H1 (cell line): ENCODE data around the gene NXNL2. TPM values are rescaled to one million over a fixed set of nuclear protein-coding genes. Genes with fewer than 3 reads are reported as not detected.

Experiments used
- CTCF ChIA-PET: fragments of 300-600 bp; sonication (Branson Sonifier 250); formaldehyde crosslinking; loops from one replicate; lab custom pipeline; 2021; ENCODE audit not compliant: partially characterized antibody; lab: Charles Lee
- POLR2A ChIA-PET: fragments of 300-600 bp; sonication (Branson Sonifier 250); formaldehyde crosslinking; loops from one replicate; lab custom pipeline; 2021; ENCODE audit warnings: inconsistent platforms; ENCODE audit not compliant: partially characterized antibody; lab: Charles Lee
- DNase-seq, 2 experiments: peaks; one replicate each; pipeline versions ENCODE4 v3.0.0 to v3.0.0-alpha.2; 2010 to 2022; ENCODE audit warnings: low spot score in 2 of 2, low read depth in 1 of 2, mixed read lengths in 1 of 2
- FAIRE-seq: peaks from 2 replicates; lab custom pipeline; 2011; peaks lifted over from hg19 to GRCh38; lab: Jason Lieb, UNC
- H2AFZ ChIP-seq: 2 replicates; pipeline ENCODE4 v1.8.1; 2012; ENCODE audit warnings: low read length, inconsistent platforms
- H2AK5ac ChIP-seq: 2 replicates; pipeline ENCODE4 v1.6.1; 2013; ENCODE audit warnings: low read depth, low read length
- H2BK120ac ChIP-seq: replicated peaks from 2 replicates; pipeline ENCODE3; 2013; ENCODE audit warnings: low read depth, low read length, inconsistent platforms
- H2BK12ac ChIP-seq: 2 replicates; pipeline ENCODE4 v1.6.1; 2013; ENCODE audit warnings: low read depth, low read length
- H2BK15ac ChIP-seq: 2 replicates; pipeline ENCODE4 v1.6.1; 2013; ENCODE audit warnings: low read length
- H2BK20ac ChIP-seq: 2 replicates; pipeline ENCODE4 v1.6.1; 2013; ENCODE audit warnings: low read length
- H2BK5ac ChIP-seq: 2 replicates; pipeline ENCODE4 v1.6.1; 2013; ENCODE audit warnings: low read depth, low read length
- H3K14ac ChIP-seq: 2 replicates; pipeline ENCODE4 v1.6.1; 2013; ENCODE audit warnings: inconsistent platforms; ENCODE audit not compliant: insufficient read length
- H3K18ac ChIP-seq: 2 replicates; pipeline ENCODE4 v1.6.1; 2013; ENCODE audit warnings: low read length; ENCODE audit errors: extremely low read depth
- H3K23ac ChIP-seq: 2 replicates; pipeline ENCODE4 v1.6.1; 2013; ENCODE audit warnings: inconsistent platforms; ENCODE audit not compliant: insufficient read length
- H3K23me2 ChIP-seq: 2 replicates; pipeline ENCODE4 v1.6.1; 2013; ENCODE audit warnings: low read depth, low read length
- H3K27ac ChIP-seq: 2 replicates; pipeline ENCODE4 v1.6.1; 2011; ENCODE audit warnings: low read depth, low read length, inconsistent platforms
- H3K27me3 ChIP-seq, 4 experiments: replicated peaks in 1 of 4; 1 replicate in 1 of 4; 2 replicates in 3 of 4; pipeline versions ENCODE4 v1.6.1 to v1.8.1; 2011 to 2013; ENCODE audit warnings: low read length in 3 of 4, mild to moderate bottlenecking in 3 of 4, inconsistent platforms in 2 of 4, mixed read lengths in 2 of 4, moderate library complexity in 1 of 4; ENCODE audit not compliant: control insufficient read depth in 3 of 4, insufficient read depth in 3 of 4; ENCODE audit errors: extremely low read depth in 1 of 4
- H3K36me3 ChIP-seq, 4 experiments: 2 replicates each; pipeline versions ENCODE4 v1.6.1 to v1.8.1; 2011 to 2013; ENCODE audit warnings: mild to moderate bottlenecking in 4 of 4, low read length in 3 of 4, moderate library complexity in 2 of 4, control low read depth in 1 of 4, inconsistent platforms in 1 of 4; ENCODE audit not compliant: insufficient read depth in 4 of 4, control insufficient read depth in 2 of 4
- H3K4ac ChIP-seq: replicated peaks from 2 replicates; pipeline ENCODE3; 2013; ENCODE audit warnings: low read length, low read depth, mixed read lengths, inconsistent platforms; ENCODE audit not compliant: insufficient read length
- H3K4me1 ChIP-seq, 4 experiments: replicated peaks in 1 of 4; 1 replicate in 1 of 4; 2 replicates in 3 of 4; pipeline versions ENCODE4 v1.6.1 to v1.8.1; 2011 to 2013; ENCODE audit warnings: low read length in 3 of 4, inconsistent platforms in 2 of 4, mixed read lengths in 1 of 4; ENCODE audit not compliant: insufficient read depth in 4 of 4, control insufficient read depth in 3 of 4
- H3K4me2 ChIP-seq, 2 experiments: 2 replicates each; pipeline versions ENCODE4 v1.6.1 to v1.8.1; 2011 to 2013; ENCODE audit warnings: low read depth in 2 of 2, low read length in 2 of 2, control low read depth in 1 of 2, inconsistent platforms in 1 of 2, mild to moderate bottlenecking in 1 of 2; ENCODE audit not compliant: insufficient read depth in 1 of 2
- H3K4me3 ChIP-seq, 4 experiments: fragments of 200-600, 300-600 bp in 1 of 4; sonication (generic), shearing (Covaris generic), sonication (Bioruptor Twin) in 1 of 4; 2 replicates each; pipeline versions ENCODE4 v1.5.1 to v1.8.1; 2011 to 2016; ENCODE audit warnings: low read length in 4 of 4, low read depth in 3 of 4, control low read depth in 2 of 4, inconsistent platforms in 2 of 4, mild to moderate bottlenecking in 2 of 4, mixed read lengths in 1 of 4, moderate library complexity in 1 of 4; ENCODE audit not compliant: insufficient read depth in 2 of 4; ENCODE audit errors: extremely low read depth in 1 of 4
- H3K56ac ChIP-seq: replicated peaks from 2 replicates; pipeline ENCODE3; 2013; ENCODE audit warnings: low read depth, mild to moderate bottlenecking, mixed read lengths, low read length, inconsistent platforms; ENCODE audit not compliant: insufficient read length
- H3K79me1 ChIP-seq: 2 replicates; pipeline ENCODE4 v1.6.1; 2013; ENCODE audit warnings: low read depth, low read length, control low read depth
- H3K79me2 ChIP-seq, 2 experiments: 2 replicates each; pipeline versions ENCODE4 v1.6.1 to v1.8.1; 2012 to 2013; ENCODE audit warnings: low read length in 2 of 2, mild to moderate bottlenecking in 2 of 2, inconsistent platforms in 1 of 2; ENCODE audit not compliant: insufficient read depth in 2 of 2, control insufficient read depth in 1 of 2
- H3K9ac ChIP-seq, 4 experiments: replicated peaks in 1 of 4; 1 replicate in 1 of 4; 2 replicates in 3 of 4; pipeline versions ENCODE4 v1.6.1 to v1.8.1; 2011 to 2013; ENCODE audit warnings: low read depth in 3 of 4, low read length in 3 of 4, control low read depth in 2 of 4, mild to moderate bottlenecking in 2 of 4, moderate library complexity in 2 of 4, inconsistent platforms in 1 of 4; ENCODE audit errors: extremely low read depth in 1 of 4
- H3K9me3 ChIP-seq, 2 experiments: 2 replicates each; pipeline versions ENCODE4 v1.6.1 to v1.8.1; 2012 to 2013; ENCODE audit warnings: mild to moderate bottlenecking in 2 of 2, moderate library complexity in 2 of 2, control low read depth in 1 of 2, inconsistent platforms in 1 of 2, low read depth in 1 of 2, low read length in 1 of 2, mixed read lengths in 1 of 2; ENCODE audit not compliant: insufficient read depth in 2 of 2
- H4K20me1 ChIP-seq, 2 experiments: replicated peaks in 1 of 2; 2 replicates each; pipeline versions ENCODE3 to v1.8.1; 2011 to 2013; ENCODE audit warnings: inconsistent platforms in 2 of 2, low read length in 2 of 2, mild to moderate bottlenecking in 1 of 2; ENCODE audit not compliant: insufficient read depth in 2 of 2, control insufficient read depth in 1 of 2
- H4K5ac ChIP-seq: 2 replicates; pipeline ENCODE4 v1.6.1; 2013; ENCODE audit warnings: low read length, low read depth, mixed read lengths, inconsistent platforms; ENCODE audit not compliant: insufficient read length
- H4K8ac ChIP-seq: 2 replicates; pipeline ENCODE4 v1.8.0; 2013; ENCODE audit warnings: mild to moderate bottlenecking, moderate library complexity, low read length, inconsistent platforms; ENCODE audit not compliant: insufficient read depth; ENCODE audit errors: extremely low read depth
- H4K91ac ChIP-seq: replicated peaks from 2 replicates; pipeline ENCODE3; 2013; ENCODE audit warnings: low read length, mixed read lengths, inconsistent platforms; ENCODE audit not compliant: insufficient read length
- ATF2 ChIP-seq: IDR thresholded peaks from 2 replicates; pipeline ENCODE4 v1.6.1; 2012; ENCODE audit warnings: low read length, inconsistent platforms
- BCL11A ChIP-seq, 2 experiments: IDR thresholded peaks; one replicate each; pipeline ENCODE4 v1.6.1; 2011; ENCODE audit warnings: low read depth in 2 of 2, low read length in 2 of 2, mild to moderate bottlenecking in 2 of 2
- GTF2F1 ChIP-seq: IDR thresholded peaks from 2 replicates; pipeline ENCODE4 v1.6.1; 2012; ENCODE audit warnings: low read depth, low read length, improper control_type of control experiment, borderline replicate concordance
- NANOG ChIP-seq: IDR thresholded peaks from 2 replicates; pipeline ENCODE4 v1.6.1; 2011; ENCODE audit warnings: low read length, low read depth, mild to moderate bottlenecking, inconsistent platforms; ENCODE audit not compliant: insufficient read depth, poor library complexity, severe bottlenecking
- RFX5 ChIP-seq: IDR thresholded peaks from 2 replicates; pipeline ENCODE4 v1.6.1; 2011; ENCODE audit warnings: low read depth, low read length, improper control_type of control experiment, borderline replicate concordance
- SAP30 ChIP-seq: fragments of 300-600 bp; sonication (generic); IDR thresholded peaks from 2 replicates; pipeline ENCODE4 v1.7.1; 2012; ENCODE audit warnings: low read length, moderate library complexity, mild to moderate bottlenecking, inconsistent platforms; ENCODE audit not compliant: insufficient read depth, insufficient replicate concordance
- SIX5 ChIP-seq: IDR thresholded peaks from 2 replicates; pipeline ENCODE4 v1.6.1; 2011; ENCODE audit warnings: mild to moderate bottlenecking, low read depth, low read length
- SUZ12 ChIP-seq: fragments of 200-600 bp; sonication (generic); IDR thresholded peaks from 2 replicates; pipeline ENCODE4 v1.6.1; 2012; ENCODE audit warnings: mild to moderate bottlenecking, inconsistent platforms, low read length, moderate library complexity, mixed read lengths
- TAF1 ChIP-seq: IDR thresholded peaks from 2 replicates; pipeline ENCODE4 v1.6.1; 2011; ENCODE audit warnings: mild to moderate bottlenecking, low read depth, low read length
- TEAD4 ChIP-seq: IDR thresholded peaks from 2 replicates; pipeline ENCODE4 v1.6.1; 2012; ENCODE audit warnings: low read depth, low read length, inconsistent platforms, mixed read lengths
- USF2 ChIP-seq: IDR thresholded peaks from 2 replicates; pipeline ENCODE4 v1.6.1; 2011; ENCODE audit warnings: low read length, improper control_type of control experiment
- WGBS, 2 experiments: shearing (Covaris generic) in 1 of 2; methylation state at CpG; one replicate each; pipeline versions ENCODE4 v1.1.6 to v1.1.7; 2013 to 2015; ENCODE audit warnings: low lambda C conversion rate in 2 of 2, mixed read lengths in 2 of 2, inconsistent platforms in 1 of 2, low coverage in 1 of 2, missing lambda C conversion rate in 1 of 2; ENCODE audit not compliant: insufficient replicate concordance in 2 of 2, insufficient coverage in 1 of 2, insufficient read length in 1 of 2; ENCODE audit errors: extremely low coverage in 1 of 2, missing lambda C conversion rate in 1 of 2; 5-methylcytosine and 5-hydroxymethylcytosine counted together
- polyA plus RNA-seq, 7 experiments: library from polyadenylated mRNA; depleted of rRNA in 3 of 7; stranded (reverse) in 5 of 7; unstranded in 2 of 7; fragments of >200 nt in 5 of 7; fragments of 200-250 nt in 2 of 7; gene quantifications; 1 replicate in 5 of 7; 2 replicates in 1 of 7; 4 replicates in 1 of 7; pipeline versions ENCODE4 v1.2.1 to v1.2.3, GENCODE V29; 2011 to 2013; ENCODE audit warnings: missing spikeins in 2 of 7, mixed read lengths in 2 of 7
- total RNA-seq: library from RNA; stranded (reverse); fragmentation: NEBNext Ultra II Directional; extraction: Animal tissue kit (Norgen Biotek cat#: 25700); gene quantifications from 2 replicates; pipeline ENCODE4 v1.2.1, GENCODE V29; 2021

Gene NXNL2
- total and polyA plus RNA-seq, 2 of the 8 experiments (the other 6 are each of a cell fraction or from before 2014, with no cell fraction given), result 1.9 to 2.6 TPM

- peaks cover 0 to 4% of the 10 kb centered on the region in 2 experiments for H4K20me1 ChIP-seq
- H4K5ac ChIP-seq, result no peak overlapping the region
- H3K23me2 ChIP-seq, result peaks cover 4% of the 10 kb centered on the region; the same call in 1 of the 2 replicates
- H2BK5ac ChIP-seq, result no peak overlapping the region
- ChIA-PET CTCF (interaction anchor here (1.4 kb wide), 1 partner anchor 25 kb away, joined by 3 read pairs; no protein-coding TSS in a partner anchor), POLR2A (no interaction called here)
- no peak overlapping the region for H3K4me2 ChIP-seq
- peaks cover 0 to 4% (median 2%) of the 10 kb centered on the region in 4 experiments; a peak in 3 of 7 replicates for H3K4me1 ChIP-seq
- H3K4me3 ChIP-seq, result no peak overlapping the region
- no peaks in the 10 kb centered on the region; a peak in 1 of 7 replicates for H3K27me3 ChIP-seq
- FAIRE-seq (no peak), DNase-seq (no peak)
- H2BK12ac ChIP-seq, result no peak overlapping the region
- no peak for TF ChIP-seq TEAD4
- no peak for TF ChIP-seq GTF2F1
- TF ChIP-seq USF2, result no peak
- TF ChIP-seq ATF2, result no peak
- no peak for TF ChIP-seq SIX5
- TF ChIP-seq NANOG, result no peak
- TF ChIP-seq TAF1, result no peak
- TF ChIP-seq RFX5, result no peak
- TF ChIP-seq SAP30, result no peak
- no peak for TF ChIP-seq BCL11A (IDR thresholded peaks at IDR 0.05; ENCODE audit: low read depth in 2 of 2, low read length in 2 of 2)
- TF ChIP-seq SUZ12, result no peak
- no peak overlapping the region for H3K27ac ChIP-seq
- H2AFZ ChIP-seq, result no peak overlapping the region
- H3K9me3 ChIP-seq, result no peaks in the 10 kb centered on the region
- no peak overlapping the region for H3K23ac ChIP-seq
- H2BK15ac ChIP-seq, result no peak overlapping the region
- no peak overlapping the region for H3K4ac ChIP-seq
- no peak overlapping the region for H3K18ac ChIP-seq
- H3K14ac ChIP-seq, result no peak overlapping the region
- no peaks in the 10 kb centered on the region for H3K79me2 ChIP-seq
- no peak overlapping the region for H4K91ac ChIP-seq
- H4K8ac ChIP-seq, result no peak overlapping the region
- 99% methylated on average over 5 of the region's 5 CpGs; no CpG with 5 or more reads in 1 of the 2 experiments for WGBS, 2 experiments
- H2BK20ac ChIP-seq, result no peak overlapping the region
- no peak overlapping the region for H2BK120ac ChIP-seq
- H2AK5ac ChIP-seq, result no peak overlapping the region
- H3K36me3 ChIP-seq, result no peaks in the 10 kb centered on the region; a peak in 1 of 8 replicates
- H3K9ac ChIP-seq, result no peak overlapping the region
- H3K79me1 ChIP-seq, result no peaks in the 10 kb centered on the region; the same call in 1 of the 2 replicates
- no peak overlapping the region for H3K56ac ChIP-seq
These were observed 33.9 kb upstream of the NXNL2 start for GRCh38 chr9:88501086-88501485.
